ENCODE measurements around the gene SNX33. TPM values are rescaled to one million over a fixed set of nuclear protein-coding genes. Genes with fewer than 3 reads are reported as not detected.

The SNX33 gene
- total RNA-seq, 1 experiment from 2014 or later = 13.3 TPM

GRCh38 chr15:75650908-75651809, 3.4 kb downstream of the SNX33 start:
- H3K27me3 ChIP-seq (ENCODE audit: control insufficient read depth, insufficient read depth, low read length) = peaks cover 8% of the 10 kb centered on the region
- DNase-seq = no peak
- no peak overlapping the region for H3K4me3 ChIP-seq (ENCODE audit: insufficient read depth, low read depth, low read length)
- peaks cover 4% of the 10 kb centered on the region for H3K36me3 ChIP-seq (replicated peaks; ENCODE audit: control insufficient read depth, insufficient read depth, low read length)

DNA sequence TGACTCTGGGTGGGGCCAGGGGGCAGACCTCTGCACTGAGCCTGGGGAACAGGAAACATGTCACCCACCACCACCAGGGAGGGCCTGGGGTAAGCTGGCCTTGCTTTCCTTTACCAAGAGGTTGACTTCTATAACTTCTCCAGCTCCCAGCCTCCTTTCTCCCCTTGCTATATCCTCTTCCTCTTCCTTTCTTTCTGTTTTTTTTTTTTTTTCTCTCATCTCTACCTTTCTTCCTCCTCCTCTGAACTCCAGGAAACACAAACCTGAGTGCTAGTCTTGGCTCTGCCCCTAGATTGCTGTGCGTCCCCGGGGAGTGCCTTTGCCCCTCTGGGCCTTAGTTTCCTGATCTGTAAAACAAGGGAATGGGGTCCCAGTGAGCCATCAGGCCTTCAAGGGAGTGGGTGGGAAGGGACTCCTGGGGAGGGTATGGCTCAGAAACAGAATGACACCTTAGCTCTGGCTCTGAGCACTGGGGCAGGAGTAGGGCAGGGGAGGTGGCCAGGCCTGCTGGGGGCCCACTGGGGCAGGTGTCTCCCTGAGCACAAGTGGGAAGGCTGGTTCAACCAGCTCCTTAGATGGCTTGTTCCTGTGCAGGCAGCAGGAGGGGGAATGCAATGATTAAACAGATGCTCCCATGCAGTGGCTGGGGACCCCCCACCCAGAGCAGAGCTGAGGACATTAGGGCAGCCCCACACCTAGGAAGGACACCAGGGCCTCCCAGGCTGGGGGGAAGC, 4.3 kb downstream of the SNX33 start:
- peaks cover under 1% of the 10 kb centered on the region; the same call in 1 of the 2 replicates for H3K27me3 ChIP-seq (ENCODE audit: control insufficient read depth, insufficient read depth, low read length)
- peaks cover 4% of the 10 kb centered on the region for H3K36me3 ChIP-seq (replicated peaks; ENCODE audit: control insufficient read depth, insufficient read depth, low read length)
- H3K4me3 ChIP-seq (ENCODE audit: insufficient read depth, low read depth, low read length) = no peak overlapping the region
- no peak for DNase-seq

DNA sequence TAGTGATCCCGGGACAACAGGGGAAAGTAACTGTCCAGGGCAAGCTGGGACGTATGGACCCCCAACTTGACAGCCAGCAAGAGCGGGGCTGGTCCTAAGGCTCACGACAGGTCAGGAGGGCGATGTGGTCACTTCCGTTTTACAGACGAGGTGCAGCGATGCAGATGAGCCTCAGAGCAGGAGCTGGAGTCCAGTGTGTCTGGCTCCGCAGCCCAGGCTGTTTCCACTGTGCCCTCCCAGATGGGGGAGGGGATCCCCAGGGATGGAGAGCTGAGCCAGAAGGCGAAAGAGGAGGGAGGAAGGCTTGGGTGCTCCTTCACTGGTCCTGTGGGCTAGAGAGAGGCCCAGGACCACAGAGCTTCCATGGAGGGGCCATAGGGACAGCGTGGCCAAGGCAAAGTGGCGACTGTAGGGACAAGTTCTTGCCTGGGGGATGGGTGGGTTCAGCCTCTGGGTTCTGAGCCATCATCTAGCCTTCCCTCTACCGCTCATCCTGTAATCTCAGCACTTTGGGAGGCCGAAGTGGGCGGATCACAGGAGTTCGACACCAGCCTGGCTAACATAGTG, 5.7 kb downstream of the SNX33 start:
- peaks cover 7% of the 10 kb centered on the region for H3K36me3 ChIP-seq (replicated peaks; ENCODE audit: control insufficient read depth, insufficient read depth, low read length)
- DNase-seq = no peak
- H3K27me3 ChIP-seq (ENCODE audit: control insufficient read depth, insufficient read depth, low read length) = no peaks in the 10 kb centered on the region
- H3K4me3 ChIP-seq (ENCODE audit: insufficient read depth, low read depth, low read length) = no peak overlapping the region

- no peaks in the 10 kb centered on the region for H3K27me3 ChIP-seq (ENCODE audit: control insufficient read depth, insufficient read depth, low read length)
- H3K4me3 ChIP-seq (ENCODE audit: insufficient read depth, low read depth, low read length) = no peak overlapping the region
- H3K36me3 ChIP-seq (replicated peaks; ENCODE audit: control insufficient read depth, insufficient read depth, low read length) = peaks cover 7% of the 10 kb centered on the region
- DNase-seq = no peak
These were observed 6.6 kb downstream of the SNX33 start for GRCh38 chr15:75654201-75654907.

DNA sequence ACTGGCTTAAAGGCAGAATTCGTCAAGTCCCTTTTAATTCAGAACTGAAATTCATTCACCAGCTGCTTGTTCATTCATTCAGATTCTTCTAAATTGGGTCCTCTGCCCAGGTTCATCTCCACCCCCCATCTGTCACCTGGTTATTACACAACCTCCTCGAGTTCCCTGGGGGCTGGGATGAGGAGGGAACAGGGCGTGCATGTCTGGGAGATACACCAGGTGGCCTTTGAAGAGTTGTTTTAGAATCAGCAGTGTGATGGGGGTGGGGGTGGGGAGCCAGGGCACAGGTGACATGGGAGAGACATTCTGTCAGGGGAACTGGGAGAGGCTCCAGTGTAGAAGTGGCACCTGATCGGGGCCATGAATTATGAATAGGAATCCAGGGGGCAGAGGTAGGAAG, 8.2 kb downstream of the SNX33 start:
- Histone ChIP-seq H3K27me3 (ENCODE audit: control insufficient read depth, insufficient read depth, low read length) (no peaks in the 10 kb centered on the region), H3K36me3 (replicated peaks; ENCODE audit: control insufficient read depth, insufficient read depth, low read length) (peaks cover 3% of the 10 kb centered on the region), H3K4me3 (ENCODE audit: insufficient read depth, low read depth, low read length) (no peak overlapping the region)
- no peak for DNase-seq

GRCh38 chr15:75656331-75656730, 8.6 kb downstream of the SNX33 start:
- no peak for DNase-seq
- H3K4me3 ChIP-seq (ENCODE audit: insufficient read depth, low read depth, low read length) = no peak overlapping the region
- H3K36me3 ChIP-seq (replicated peaks; ENCODE audit: control insufficient read depth, insufficient read depth, low read length) = peaks cover 3% of the 10 kb centered on the region
- H3K27me3 ChIP-seq (ENCODE audit: control insufficient read depth, insufficient read depth, low read length) = no peaks in the 10 kb centered on the region

GRCh38 chr15:75656813-75657212, 9.1 kb downstream of the SNX33 start:
- no peak overlapping the region for H3K4me3 ChIP-seq (ENCODE audit: insufficient read depth, low read depth, low read length)
- peaks cover 3% of the 10 kb centered on the region for H3K36me3 ChIP-seq (replicated peaks; ENCODE audit: control insufficient read depth, insufficient read depth, low read length)
- DNase-seq = no peak
- H3K27me3 ChIP-seq (ENCODE audit: control insufficient read depth, insufficient read depth, low read length) = no peaks in the 10 kb centered on the region

DNA sequence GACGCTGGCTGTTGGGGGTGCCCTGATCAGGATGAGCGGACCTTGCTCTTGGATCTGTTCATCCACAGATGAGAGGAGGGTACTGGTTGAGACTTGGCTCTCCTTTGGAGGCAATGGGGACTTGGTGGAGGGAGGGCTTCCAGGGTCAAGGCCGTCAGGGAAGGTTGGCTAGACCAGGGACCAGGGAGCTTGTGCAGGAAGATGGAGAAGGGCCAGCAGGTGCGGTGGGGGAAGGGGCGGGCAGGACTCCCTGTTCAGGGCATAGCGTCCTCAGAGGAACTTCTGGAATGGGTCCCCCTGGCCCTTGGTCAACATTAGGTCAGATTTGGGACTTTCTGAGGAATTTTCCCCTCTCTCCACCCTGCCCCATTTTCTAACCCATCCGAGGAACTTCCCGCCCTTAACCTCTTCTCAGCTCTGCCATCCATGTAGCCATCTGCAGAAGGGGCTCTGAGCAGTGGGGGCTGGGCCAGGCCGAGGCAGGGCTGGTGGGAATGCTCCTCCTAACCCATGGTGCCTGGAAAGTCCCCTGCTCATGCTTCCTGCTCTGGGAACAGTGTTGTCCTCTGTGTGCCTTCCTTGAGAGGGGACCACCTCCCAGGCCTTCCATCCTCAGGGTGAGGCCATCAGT, 11.5 kb downstream of the SNX33 start:
- DNase-seq = no peak
- H3K36me3 ChIP-seq (replicated peaks; ENCODE audit: control insufficient read depth, insufficient read depth, low read length) = peaks cover 3% of the 10 kb centered on the region
- no peak overlapping the region for H3K4me3 ChIP-seq (ENCODE audit: insufficient read depth, low read depth, low read length)
- no peaks in the 10 kb centered on the region for H3K27me3 ChIP-seq (ENCODE audit: control insufficient read depth, insufficient read depth, low read length)

DNA sequence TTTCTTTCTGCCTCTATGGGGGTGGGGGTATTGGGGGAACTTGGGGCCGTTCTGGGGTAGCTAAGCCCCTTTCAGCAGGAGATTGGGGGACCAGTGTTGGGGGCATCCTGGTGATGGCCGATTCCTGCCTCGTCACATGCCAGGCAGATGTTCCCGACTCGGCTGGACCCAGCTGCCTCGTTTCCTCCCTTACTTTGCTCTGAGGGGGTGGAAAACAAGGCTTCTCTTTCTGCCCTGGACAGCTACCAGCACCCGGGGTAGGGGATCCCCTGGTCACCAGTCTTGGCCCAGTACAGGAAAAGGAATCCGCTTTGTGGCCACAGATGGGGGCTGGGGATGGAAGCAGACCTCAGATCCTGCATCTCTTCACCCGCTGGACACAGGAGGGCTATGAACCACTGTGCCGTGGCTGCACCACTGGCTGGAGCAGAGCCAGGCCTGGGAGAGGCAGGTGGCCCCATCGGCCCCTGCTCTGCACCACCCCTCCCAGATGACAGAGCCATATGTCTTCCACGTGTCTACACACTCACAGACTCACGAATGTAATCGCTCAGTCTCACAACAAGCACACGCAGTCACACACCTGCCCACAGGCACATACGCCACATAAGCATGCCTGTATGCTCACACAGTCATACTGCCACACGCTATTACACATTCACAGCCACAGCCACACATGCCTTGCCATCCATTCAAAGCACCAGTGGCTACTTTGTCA, 12.4 kb downstream of the SNX33 start:
- Histone ChIP-seq H3K4me3 (ENCODE audit: insufficient read depth, low read depth, low read length) (no peak overlapping the region), H3K36me3 (replicated peaks; ENCODE audit: control insufficient read depth, insufficient read depth, low read length) (peaks cover 3% of the 10 kb centered on the region), H3K27me3 (ENCODE audit: control insufficient read depth, insufficient read depth, low read length) (no peaks in the 10 kb centered on the region)
- DNase-seq = no peak

- no peaks in the 10 kb centered on the region for H3K27me3 ChIP-seq (ENCODE audit: control insufficient read depth, insufficient read depth, low read length)
- H3K4me3 ChIP-seq (ENCODE audit: insufficient read depth, low read depth, low read length) = no peak overlapping the region
- peaks cover 3% of the 10 kb centered on the region for H3K36me3 ChIP-seq (replicated peaks; ENCODE audit: control insufficient read depth, insufficient read depth, low read length)
- peak; percentile 90 for DNase-seq
These were observed 13.5 kb downstream of the SNX33 start for GRCh38 chr15:75661100-75661755.

- H3K4me3 ChIP-seq (ENCODE audit: insufficient read depth, low read depth, low read length) = no peak overlapping the region
- H3K27me3 ChIP-seq (ENCODE audit: control insufficient read depth, insufficient read depth, low read length) = no peaks in the 10 kb centered on the region
- peaks cover 3% of the 10 kb centered on the region for H3K36me3 ChIP-seq (replicated peaks; ENCODE audit: control insufficient read depth, insufficient read depth, low read length)
- no peak for DNase-seq
These were observed 14.0 kb downstream of the SNX33 start for GRCh38 chr15:75661756-75662140.

- no peaks in the 10 kb centered on the region; the same call in 1 of the 2 replicates for H3K36me3 ChIP-seq (replicated peaks; ENCODE audit: control insufficient read depth, insufficient read depth, low read length)
- DNase-seq = no peak
- H3K4me3 ChIP-seq (ENCODE audit: insufficient read depth, low read depth, low read length) = no peak overlapping the region
- no peaks in the 10 kb centered on the region for H3K27me3 ChIP-seq (ENCODE audit: control insufficient read depth, insufficient read depth, low read length)
These were observed 15.3 kb downstream of the SNX33 start for GRCh38 chr15:75662823-75663519.

Measured in H7 (cell line).